GM11168 (cell line): ENCODE measurements around the gene LRFN4.

Experiments
- in situ Hi-C: fragments of 300-500 bp; cut with MboI; formaldehyde crosslinking; loops from one replicate; pipeline ENCODE4 v1.12.0; 2022; ENCODE audit warnings: low sequenced_read_pairs; ENCODE audit not compliant: unreplicated experiment

LRFN4 gene

DNA sequence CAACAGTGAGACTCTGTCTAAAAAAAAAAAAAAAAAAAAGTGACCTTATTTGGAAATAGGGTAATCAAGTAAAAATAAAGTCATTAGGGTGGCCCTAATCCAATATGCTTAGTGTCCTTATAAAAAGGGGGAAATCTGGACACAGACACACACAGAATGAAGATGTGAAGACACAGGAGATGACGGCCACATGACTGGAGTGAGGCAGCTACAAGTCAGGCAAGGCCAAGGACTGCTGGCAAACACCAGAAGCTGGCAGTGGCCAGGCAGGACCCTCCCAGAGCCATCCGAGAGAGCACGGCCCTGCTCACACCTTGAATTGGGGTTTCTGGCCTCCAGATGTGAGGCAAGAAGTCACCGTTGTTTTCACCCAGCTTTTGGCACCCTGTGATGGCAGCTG lies 28.6 kb downstream of the LRFN4 start:
- in situ Hi-C loops, result no loop called here

DNA sequence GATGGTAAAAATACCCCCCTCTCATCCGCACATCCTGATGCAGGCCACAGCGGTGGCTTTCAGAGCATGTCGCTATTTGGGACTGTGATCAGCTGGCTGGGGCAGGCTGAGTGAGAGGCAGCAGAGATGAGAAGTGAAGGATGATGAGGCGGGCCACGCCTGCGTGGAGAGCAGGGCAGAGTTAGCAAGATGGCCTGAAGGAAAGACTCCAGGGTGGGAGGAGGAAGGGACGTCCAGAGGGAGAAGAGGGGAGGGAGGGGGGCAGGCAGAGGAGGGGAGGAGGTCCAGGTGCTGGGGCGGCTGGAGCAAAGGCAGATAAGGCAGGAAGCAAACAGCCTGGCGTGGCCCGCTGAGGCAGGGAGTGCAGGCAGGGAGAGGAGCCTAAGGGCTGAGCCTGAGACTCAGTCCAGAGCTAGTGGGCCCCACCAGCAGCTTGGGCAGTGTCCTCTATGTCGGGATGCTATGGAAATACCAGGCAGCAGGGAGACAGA lies 29.1 kb downstream of the LRFN4 start:
- in situ Hi-C loops, result no loop called here

DNA sequence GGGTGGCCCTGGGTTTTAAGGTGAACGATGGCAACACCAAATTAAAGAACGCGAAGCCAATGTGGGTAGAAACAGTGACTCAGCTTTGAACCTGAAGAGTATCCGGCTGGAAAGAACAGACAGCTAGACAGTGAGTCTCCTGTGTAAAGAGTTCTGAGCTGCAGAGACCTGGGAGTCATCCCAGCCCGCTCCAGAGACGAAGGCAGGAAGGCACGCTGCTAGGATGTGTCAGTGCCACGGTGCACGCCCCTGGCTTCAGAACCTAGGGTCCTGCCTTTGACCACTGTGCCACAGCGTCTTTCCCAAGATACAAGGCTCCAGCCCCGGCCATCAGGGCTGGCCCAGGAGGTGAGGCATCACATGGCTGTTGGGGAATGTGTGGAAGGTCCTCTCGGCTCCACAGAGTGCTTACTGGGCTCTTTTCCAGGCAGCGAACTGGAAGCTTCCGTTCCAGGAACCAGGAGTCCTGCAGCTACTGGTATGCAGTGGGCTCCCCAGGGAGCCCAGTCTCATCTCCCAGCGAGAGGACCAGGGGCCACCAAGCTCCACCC lies 29.9 kb downstream of the LRFN4 start:
- in situ Hi-C loops, result no loop called here

DNA sequence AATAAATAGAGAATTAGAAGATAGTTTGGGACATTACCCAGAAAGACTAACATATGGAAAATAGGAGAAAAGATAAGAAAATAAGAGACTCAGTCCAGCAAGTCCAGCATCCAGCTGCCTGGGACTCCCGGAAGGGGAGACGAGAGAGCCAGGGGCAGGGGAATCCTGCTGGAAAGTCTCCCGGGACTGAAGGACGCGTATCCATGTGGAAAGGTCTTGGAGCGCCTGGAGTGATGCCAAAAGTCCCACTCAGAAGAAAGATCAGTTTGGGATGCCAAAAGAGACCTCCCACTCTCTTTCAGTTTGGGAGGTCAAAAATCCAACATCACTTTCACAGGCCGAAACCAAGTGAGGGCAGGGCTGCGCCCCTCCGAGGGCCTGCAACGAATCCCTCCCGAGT lies 30.7 kb downstream of the LRFN4 start:
- in situ Hi-C loops, result no loop called here

DNA sequence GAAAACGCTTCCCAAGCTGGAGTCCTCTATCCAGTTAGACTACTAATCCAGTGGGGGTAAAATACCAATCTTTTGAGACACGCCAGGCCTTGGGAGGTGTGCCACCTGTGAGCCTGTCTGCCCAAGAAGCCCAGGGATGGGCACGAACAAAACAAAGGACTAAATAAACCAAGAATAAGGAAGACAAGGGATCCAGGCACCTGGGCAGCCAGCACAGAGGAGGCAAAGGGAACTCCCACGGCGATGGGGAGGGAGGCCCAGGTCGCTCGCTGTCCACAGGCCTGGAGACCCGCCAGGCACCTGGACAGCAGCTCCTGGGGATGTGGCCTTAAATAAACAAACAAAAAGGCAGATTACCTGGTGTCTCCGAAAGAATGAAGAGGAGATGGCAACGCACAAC lies 31.4 kb downstream of the LRFN4 start:
- in situ Hi-C loops, result no loop called here

DNA sequence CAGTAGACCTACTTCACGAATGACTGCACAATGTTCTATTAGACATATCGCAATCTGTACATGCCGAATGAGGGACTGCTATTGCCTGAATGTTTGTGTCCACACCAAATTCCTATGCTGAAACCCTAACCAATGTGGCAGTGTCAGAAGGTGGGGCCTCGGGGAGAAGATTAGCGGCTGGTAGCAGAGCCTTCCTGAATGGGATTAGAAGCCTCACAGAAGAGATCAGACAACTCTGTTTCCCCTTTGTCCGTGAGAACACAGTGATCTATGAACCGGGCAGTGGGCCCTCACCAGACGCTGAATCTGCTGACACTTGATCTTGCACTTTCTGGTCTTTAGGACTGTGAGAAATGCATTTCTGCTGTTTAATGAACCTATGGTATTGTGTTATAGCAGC lies 33.1 kb downstream of the LRFN4 start:
- in situ Hi-C loops, result no loop called here

DNA sequence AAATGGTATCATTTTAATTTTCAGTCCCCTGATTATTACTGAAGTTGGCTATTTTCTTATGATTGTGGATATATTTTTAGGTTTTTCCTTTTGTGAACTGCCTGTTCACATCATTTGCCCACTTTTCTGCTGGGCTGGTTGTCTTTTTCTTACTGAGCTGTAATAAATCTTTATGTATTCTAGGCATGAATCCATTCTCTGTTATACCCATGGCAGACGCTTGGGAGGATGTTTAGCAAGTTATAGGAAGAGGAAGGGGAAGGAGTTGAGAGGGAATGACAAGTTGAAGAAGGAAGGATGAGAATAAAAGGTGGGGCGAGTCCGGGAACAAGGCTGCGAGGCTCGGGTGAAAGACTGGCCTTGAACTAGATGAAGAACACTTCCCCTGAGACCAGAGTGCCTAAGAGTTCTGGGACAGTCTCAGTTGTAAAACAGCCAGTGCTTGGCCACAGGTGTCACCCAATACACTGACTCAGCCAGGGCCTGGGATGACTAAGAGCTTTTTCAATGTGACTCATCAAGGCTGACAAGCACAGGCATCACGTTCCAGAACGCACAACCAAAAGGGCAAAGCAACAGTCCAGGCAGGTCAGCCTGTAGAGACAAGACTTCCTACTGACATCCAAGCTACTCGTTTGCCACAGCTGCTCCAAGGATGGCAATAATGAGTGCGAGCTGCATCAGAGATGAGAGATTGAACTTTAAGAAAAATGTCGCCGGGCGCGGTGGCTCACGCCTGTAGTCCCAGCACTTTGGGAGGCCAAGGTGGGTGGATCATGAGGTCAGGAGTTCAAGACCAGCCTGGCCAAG lies 35.2 kb downstream of the LRFN4 start:
- in situ Hi-C loops, result no loop called here

DNA sequence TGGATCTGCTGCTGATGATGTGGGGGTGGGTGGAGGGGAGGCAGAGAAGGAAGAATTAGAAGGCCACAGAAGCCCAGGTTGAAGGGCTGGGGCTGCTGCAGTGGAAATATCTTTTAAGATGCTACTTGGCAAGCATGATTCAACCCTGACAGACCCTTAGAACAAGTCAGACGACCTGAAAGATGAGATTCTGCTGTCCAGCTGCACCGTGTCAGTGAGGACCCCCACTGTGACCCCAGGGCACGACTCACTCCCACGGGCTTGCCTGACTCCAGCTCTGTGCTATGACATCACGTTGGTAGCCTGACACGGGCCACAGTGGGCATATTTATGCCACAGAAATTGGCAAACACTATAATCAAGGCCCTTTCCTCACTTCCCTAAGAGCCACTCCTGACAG lies 36.0 kb downstream of the LRFN4 start:
- in situ Hi-C loops, result no loop called here

DNA sequence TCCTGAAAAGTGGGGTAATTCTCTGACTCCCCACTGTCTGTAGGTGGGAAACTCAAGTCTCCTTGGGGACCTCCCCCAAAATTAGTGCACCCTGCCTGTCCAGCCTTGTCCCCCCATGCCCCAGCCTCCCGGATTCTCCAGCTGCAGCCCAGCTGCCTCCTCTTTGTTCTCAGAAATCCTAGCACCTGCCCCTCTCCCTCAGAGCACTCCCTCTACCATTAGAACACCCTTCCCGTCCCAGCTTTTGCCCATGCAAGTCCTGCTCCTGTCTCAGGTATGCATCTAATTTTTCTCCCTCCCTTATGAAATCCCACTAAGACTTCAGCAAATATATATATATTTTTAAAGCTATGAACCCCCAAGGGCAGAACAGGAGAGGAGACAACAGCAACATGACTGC lies 37.3 kb downstream of the LRFN4 start:
- in situ Hi-C loops, result no loop called here

DNA sequence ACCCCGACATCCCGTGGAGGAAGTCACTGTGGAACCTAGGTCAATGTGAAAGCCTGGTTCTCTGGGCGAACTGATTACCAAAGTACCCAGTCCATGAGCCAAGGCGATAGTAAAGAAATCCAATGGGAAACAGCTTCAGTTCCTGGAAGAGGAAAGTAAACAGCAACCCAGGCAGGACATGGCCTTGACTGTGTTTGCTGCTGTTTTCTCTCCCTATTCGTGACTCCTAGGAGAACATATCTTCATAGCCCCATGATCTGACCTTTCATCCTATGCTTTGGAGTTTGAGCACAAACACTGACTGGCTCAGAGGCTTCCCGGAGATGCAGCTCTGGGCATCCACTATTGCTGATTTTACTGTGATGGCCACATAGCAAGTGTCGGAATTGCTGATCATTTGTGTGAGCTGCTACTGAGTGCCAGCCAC lies 45.1 kb downstream of the LRFN4 start:
- in situ Hi-C loops, result loop anchor here (10.0 kb wide), 1 partner anchor 1663 kb away; no protein-coding TSS in a partner anchor

DNA sequence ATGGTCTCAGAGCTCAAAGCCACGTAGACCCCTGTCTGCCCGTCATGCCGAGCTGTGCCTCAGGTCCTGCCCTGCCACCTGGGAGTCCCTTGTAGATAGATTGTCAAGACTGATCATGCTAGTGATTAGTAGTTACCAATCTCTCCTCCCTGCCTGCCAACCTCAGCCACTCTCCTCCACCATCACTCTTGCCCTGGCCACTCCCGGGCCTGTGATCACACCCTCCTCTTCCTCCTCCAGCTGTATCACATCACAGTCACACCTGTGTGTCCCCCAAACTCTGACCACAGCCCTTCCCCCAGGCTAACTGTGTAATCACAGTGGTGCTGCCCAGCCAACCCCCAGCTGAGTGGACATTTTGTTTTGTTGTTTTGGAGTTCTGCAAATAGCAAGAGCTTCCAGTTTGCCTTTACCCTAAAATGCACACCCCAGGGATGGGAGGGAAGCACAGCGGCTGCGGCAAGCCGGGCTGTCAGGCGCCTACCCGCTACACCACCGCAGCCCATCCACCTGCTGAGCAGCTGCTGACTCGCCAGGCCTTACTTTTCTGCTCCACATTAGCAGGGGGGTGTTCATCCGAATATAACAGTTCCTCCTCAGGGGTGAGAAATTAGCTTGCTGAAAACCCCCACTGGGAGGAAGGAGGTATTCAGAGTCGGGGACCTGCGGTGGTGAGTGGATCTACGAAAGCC lies 45.8 kb downstream of the LRFN4 start:
- in situ Hi-C loops, result loop anchor here (10.0 kb wide), 1 partner anchor 1662 kb away; no protein-coding TSS in a partner anchor

DNA sequence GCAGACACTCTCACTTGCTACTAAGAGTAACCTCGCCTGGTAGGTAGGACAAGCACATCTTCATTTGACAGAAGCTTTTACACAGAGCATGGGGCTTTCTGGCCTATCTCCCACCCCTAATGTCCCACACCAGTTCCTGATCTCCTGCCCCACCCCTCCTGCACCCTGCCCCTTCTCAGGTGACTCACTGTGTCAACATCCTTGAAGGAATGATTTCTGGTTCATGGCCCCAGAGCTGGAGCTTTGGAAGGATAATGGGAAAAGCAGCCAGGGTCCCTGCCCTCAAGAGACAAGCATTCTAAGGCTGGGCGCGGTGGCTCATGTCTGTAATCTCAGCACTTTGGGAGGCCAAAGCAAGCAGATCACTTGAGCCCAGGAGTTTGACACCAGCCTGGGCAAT lies 47.2 kb downstream of the LRFN4 start:
- in situ Hi-C loops, result loop anchor here (10.0 kb wide), 1 partner anchor 1661 kb away; no protein-coding TSS in a partner anchor

DNA sequence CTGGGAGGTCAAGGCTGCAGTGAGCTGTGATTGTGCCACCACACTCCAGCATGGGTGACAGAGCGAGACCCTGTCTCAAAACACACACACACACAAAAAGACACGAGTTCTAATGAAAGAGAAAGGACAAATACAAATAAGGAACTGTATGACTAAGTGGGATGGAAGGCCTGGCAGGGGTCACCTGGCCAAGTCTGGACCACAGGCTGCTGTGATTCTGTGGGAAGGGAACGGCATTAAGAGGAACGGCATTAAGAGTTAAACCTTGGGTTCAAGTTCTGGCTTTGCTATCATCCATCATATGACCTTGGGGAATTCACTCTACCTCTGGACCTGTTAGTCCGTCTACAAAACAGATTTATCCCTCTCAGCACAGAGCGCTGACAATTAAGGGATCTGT lies 47.7 kb downstream of the LRFN4 start:
- in situ Hi-C loops, result loop anchor here (10.0 kb wide), 1 partner anchor 1660 kb away; no protein-coding TSS in a partner anchor

DNA sequence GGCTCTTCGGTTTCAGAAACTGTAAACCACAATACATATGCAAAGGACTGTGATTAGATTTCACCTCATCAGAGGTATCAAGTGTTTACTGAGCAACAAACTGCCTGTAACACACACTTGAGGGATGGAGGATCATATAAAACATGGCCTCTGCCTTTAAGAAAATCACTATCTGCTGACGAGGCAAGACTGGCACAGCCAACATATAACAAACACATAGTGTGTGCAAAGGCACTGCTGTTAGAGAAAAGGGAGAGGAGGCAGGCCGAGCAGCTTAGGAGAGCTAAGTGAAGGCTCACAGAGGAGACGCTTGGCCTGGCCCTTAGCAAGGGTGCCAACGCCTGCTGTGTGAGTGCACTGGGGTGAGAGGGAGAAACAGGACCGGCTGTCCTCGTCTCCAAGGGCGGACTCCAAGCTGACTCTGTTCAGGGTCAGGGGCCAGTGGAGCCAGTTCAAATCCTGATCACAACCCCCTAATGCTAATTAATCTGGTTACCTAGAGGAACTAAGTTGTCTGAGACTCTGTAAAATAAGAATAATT lies 48.2 kb downstream of the LRFN4 start:
- in situ Hi-C loops, result loop anchor here (10.0 kb wide), 1 partner anchor 1660 kb away; no protein-coding TSS in a partner anchor

DNA sequence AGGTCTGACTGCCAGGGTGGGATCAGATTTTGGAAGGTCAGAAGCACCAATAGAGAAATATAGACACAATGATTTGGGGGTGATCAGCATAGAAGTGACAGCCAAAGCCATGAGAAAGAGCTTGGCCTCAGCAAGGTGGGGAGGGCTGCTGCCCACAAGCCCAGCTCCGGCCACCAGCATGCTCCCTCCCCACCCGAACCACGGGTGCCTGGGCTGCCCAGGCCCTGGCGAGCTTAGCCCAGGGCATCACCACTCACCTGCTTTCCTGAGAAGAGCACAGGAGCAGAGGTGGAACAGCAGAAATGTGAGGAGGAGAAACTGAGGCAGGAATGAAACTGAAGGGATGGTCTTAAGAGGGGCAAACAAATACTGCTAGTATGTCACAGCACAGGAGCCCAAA lies 48.8 kb downstream of the LRFN4 start:
- in situ Hi-C loops, result loop anchor here (10.0 kb wide), 1 partner anchor 1659 kb away; no protein-coding TSS in a partner anchor

DNA sequence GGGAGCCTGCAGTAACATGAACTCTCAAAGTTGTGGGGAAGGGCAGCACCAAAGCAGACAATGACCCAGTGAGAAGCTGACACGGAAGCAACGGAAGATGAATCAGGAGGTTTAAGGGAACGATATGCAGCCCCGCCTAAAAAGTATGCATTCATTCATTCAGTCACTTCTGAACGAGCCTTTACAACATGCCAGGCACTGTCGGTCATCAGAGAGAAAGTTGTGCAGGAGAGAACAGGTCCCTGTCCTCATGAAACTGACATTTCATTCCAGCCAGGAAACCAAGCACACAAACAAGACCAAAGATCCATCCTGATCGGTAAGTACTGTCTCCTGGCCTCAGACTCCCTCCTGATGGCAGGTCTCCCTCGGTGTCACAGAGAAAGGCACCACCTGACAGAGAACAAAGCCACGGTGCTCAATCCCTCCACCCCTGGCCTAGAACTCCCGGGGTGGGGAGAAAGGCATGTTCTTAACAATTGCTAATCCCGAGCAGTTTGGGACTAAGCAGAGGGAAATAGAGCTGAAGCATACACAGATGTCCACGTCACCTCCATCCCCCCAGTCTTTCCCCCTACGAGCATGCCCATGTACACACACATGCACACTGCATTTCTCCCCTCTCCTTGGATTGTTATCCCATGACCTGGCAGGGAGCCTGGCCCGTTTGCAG lies 49.3 kb downstream of the LRFN4 start:
- in situ Hi-C loops, result loop anchor here (10.0 kb wide), 1 partner anchor 1659 kb away; no protein-coding TSS in a partner anchor

DNA sequence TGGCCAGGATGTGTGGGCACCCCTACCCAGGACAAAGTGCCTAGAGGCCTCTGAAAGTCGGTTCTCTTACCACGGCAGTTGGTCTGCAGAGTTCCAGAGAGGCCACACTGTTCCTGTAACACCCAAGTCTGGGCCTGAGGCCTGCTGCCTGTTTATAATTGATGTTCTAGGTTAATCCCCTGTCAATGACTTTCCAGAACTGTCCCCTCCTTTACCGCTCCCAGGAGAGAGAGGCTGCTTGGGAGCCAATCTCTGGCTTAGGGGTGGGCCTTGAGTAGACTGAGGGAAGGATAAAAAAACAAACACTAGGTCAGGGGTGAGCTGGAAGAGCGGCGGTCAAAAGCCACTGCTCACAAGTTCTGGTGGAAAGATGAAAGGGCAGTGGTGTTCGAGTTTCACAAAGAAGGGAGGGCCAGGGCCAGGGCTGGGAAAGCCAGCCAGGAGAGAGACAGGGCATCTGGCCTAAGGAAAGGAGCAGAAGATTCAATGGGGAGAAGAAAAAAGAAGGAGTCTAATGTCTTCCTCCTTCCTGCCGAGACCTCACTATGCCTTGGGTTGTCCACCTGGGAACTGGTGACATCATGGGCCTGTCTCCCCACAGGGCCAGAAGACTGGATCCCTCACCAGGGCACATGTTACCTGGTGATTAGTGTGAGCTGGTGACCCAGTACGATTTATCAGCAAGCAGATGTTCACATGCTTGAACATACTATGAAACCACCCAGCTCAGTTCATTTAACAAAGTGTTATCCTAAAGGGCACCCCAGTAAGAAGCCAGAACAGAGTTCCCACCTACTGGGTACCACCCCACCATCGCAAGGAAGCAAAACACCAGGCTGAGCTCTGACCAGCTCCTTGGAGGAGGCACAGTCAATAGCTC lies 51.1 kb downstream of the LRFN4 start:
- in situ Hi-C loops, result loop anchor here (10.0 kb wide), 1 partner anchor 1657 kb away; no protein-coding TSS in a partner anchor

DNA sequence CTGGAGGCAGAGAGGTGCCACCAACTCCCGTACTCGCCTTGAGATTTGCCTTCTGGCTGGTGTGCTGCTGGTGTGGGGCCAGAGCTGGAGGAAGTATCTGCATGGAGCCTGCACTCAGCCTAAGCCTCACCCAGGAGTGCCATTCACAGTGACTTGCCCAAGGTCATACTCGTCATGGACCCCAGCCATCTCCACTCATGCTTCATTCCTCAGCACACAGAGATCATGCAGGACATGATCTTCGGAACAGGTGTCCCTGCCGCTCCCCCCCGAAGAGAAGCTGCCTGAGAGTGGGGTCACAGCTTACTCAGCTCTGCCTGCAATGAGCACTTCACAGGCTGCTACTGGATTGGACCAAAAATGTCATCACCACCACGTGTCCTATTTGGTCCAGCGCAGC lies 52.3 kb downstream of the LRFN4 start:
- in situ Hi-C loops, result loop anchor here (10.0 kb wide), 1 partner anchor 1656 kb away; no protein-coding TSS in a partner anchor

DNA sequence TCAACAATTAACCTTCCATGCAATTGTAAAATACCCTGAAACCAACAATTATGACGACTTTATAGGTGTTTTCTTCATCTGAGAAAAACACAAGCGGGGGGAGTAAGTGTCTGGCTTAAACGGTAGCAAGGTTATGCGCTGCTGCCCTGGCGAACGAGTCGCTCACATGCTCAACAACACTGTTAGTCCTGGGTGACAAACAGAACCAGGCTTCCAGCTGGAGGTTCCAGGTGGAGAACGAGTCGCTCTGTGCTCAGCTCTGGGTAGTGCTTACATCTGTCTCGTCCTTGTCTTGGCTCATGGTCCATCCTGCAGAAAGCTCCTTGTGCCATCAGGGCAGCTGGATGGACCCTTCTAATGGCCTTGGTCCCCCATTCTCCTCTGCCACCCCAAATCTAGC lies 53.2 kb downstream of the LRFN4 start:
- in situ Hi-C loops, result no loop called here
